Lung (tissue), 12 donors: ENCODE measurements around the gene LRRC51. TPM values are rescaled to one million over a fixed set of nuclear protein-coding genes. Genes with fewer than 3 reads are reported as not detected.
A peak's percentile ranks its signal among the peaks of the same experiment; 100 is the strongest.
"Not testable (repeated sequence)": the region's sequence is repeated elsewhere in the genome, so short reads cannot be mapped to it uniquely, and the experiment has no call there.

Experiments used
- ATAC-seq: fragments of 200-7000 bp; cut with Tn5 transposase; one replicate; pipeline ENCODE4 v1.9.1; 2020; ENCODE audit warnings: moderate number of reproducible peaks; ENCODE audit not compliant: insufficient read depth, low FRiP score
- DNase-seq, 3 donors: peaks; one replicate each; pipeline ENCODE4 v3.0.0-alpha.2; 2013 to 2017
- H3K27ac ChIP-seq, 2 donors: one replicate each; pipeline ENCODE4 v1.5.1; 2013; ENCODE audit warnings: mild to moderate bottlenecking in 2 of 2, moderate library complexity in 2 of 2, control low read depth in 1 of 2, inconsistent platforms in 1 of 2, low read depth in 1 of 2, low read length in 1 of 2
- H3K27me3 ChIP-seq, 3 donors: one replicate each; pipeline ENCODE4 v1.5.1; 2013; ENCODE audit warnings: low read length in 2 of 3; ENCODE audit not compliant: control insufficient read depth in 3 of 3, insufficient read depth in 3 of 3
- H3K36me3 ChIP-seq, 4 donors: one replicate each; pipeline ENCODE4 v1.5.1; 2013; ENCODE audit warnings: low read length in 4 of 4, mild to moderate bottlenecking in 1 of 4, moderate library complexity in 1 of 4; ENCODE audit not compliant: control insufficient read depth in 4 of 4, insufficient read depth in 4 of 4
- H3K4me1 ChIP-seq, 5 donors: one replicate each; pipeline ENCODE4 v1.5.1; 2013; ENCODE audit warnings: low read length in 5 of 5, mild to moderate bottlenecking in 2 of 5, moderate library complexity in 1 of 5; ENCODE audit not compliant: control insufficient read depth in 5 of 5, insufficient read depth in 5 of 5
- H3K4me3 ChIP-seq: one replicate; pipeline ENCODE4 v1.5.1; 2013; ENCODE audit warnings: mild to moderate bottlenecking, control low read depth, moderate library complexity
- H3K9ac ChIP-seq, 2 donors: one replicate each; pipeline ENCODE4 v1.5.1; 2013; ENCODE audit warnings: low read length in 2 of 2, control low read depth in 1 of 2; ENCODE audit not compliant: insufficient read depth in 1 of 2
- H3K9me3 ChIP-seq, 4 donors: one replicate each; pipeline ENCODE4 v1.5.1; 2013; ENCODE audit warnings: low read length in 3 of 4, mild to moderate bottlenecking in 1 of 4, moderate library complexity in 1 of 4; ENCODE audit not compliant: control insufficient read depth in 4 of 4, insufficient read depth in 3 of 4
- WGBS, 2 donors: extraction: QIAGEN DNeasy Blood & Tissue Kit; methylation state at CpG; one replicate each; pipeline ENCODE4 v1.1.7; 2013; 5-methylcytosine and 5-hydroxymethylcytosine counted together
- polyA plus RNA-seq, 2 donors: library from polyadenylated mRNA; stranded (reverse); fragments of 200-250 nt; gene quantifications; one replicate each; pipeline ENCODE4 v1.2.1, GENCODE V29; 2013
- total RNA-seq, 2 donors: library from RNA; depleted of rRNA in 1 of 2; stranded (reverse); fragments of >200 nt in 1 of 2; gene quantifications; one replicate each; pipeline ENCODE4 v1.2.1, GENCODE V29; 2014 to 2021
- TF ChIP-seq, protein P1 (sequence below): IDR thresholded peaks from 2 replicates; pipeline ENCODE4 v1.5.1; 2012; ENCODE audit warnings: mild to moderate bottlenecking; ENCODE audit errors: control extremely low read depth, extremely low read depth
- donor health status: control.
- donor health status: control.
- donor health status: Bipolar disorder and iron deficiency.
- donor health status: healthy.
- donor health status: DM: yes; HTN: yes; CAD: no.

LRRC51 gene
- total and polyA plus RNA-seq, 4 donors: 10.4 to 29.6 (median 19.8) TPM

- Histone ChIP-seq H3K9me3 (peaks cover 0 to 2% (median 0%) of the 10 kb centered on the region in 4 donors), H3K9ac (no peak overlapping the region), H3K4me3 (no peak overlapping the region), H3K4me1 (no peaks in the 10 kb centered on the region), H3K36me3 (no peaks in the 10 kb centered on the region), H3K27ac (no peak overlapping the region), H3K27me3 (peaks cover 0 to 3% (median 0%) of the 10 kb centered on the region in 3 donors)
- DNase-seq (no peak), ATAC-seq (no peak)
- 21 to 60% methylated on average over 2 of the region's 2 CpGs for WGBS, 2 donors
- TF ChIP-seq, protein P1, sequence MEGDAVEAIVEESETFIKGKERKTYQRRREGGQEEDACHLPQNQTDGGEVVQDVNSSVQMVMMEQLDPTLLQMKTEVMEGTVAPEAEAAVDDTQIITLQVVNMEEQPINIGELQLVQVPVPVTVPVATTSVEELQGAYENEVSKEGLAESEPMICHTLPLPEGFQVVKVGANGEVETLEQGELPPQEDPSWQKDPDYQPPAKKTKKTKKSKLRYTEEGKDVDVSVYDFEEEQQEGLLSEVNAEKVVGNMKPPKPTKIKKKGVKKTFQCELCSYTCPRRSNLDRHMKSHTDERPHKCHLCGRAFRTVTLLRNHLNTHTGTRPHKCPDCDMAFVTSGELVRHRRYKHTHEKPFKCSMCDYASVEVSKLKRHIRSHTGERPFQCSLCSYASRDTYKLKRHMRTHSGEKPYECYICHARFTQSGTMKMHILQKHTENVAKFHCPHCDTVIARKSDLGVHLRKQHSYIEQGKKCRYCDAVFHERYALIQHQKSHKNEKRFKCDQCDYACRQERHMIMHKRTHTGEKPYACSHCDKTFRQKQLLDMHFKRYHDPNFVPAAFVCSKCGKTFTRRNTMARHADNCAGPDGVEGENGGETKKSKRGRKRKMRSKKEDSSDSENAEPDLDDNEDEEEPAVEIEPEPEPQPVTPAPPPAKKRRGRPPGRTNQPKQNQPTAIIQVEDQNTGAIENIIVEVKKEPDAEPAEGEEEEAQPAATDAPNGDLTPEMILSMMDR: no peak
Observed at GRCh38 chr11:72132646-72133045, 52.0 kb downstream of the LRRC51 start.

DNA sequence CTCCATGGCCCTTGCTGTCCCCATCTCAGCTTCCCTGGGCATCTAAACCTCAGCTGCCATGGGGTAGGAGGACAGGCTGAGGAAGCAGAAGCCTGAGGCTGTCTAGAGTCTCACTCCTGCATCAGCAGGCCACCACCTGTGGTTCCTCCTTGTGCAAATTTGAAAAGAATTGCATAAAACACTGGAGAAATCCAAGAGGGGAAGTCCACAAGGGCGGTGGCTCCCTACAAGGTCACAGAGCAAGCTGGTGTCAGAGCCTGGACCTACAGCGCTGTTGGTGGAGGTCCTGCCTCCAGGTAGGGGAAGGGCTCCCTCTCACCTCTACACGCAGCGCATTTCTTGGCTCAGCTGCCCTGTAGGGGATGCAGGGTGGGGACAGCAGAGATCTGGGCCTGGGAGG lies 54.8 kb downstream of the LRRC51 start, which contains the start of gene FOLR3:
FOLR3 (plus strand) TSS at position 253 of the 400 bp plus-strand sequence. CDS start 228 bp downstream, outside the sequence.
- H3K27me3 ChIP-seq, H3K36me3 ChIP-seq, DNase-seq, H3K4me1 ChIP-seq, H3K9me3 ChIP-seq, H3K9ac ChIP-seq, ATAC-seq, H3K4me3 ChIP-seq: not testable (repeated sequence)
- peak within 1 kb of the TSS in 1 of 2 donors; percentile 66 for H3K27ac ChIP-seq
- WGBS, 2 donors: 40 to 75% methylated on average over 4 of the region's 4 CpGs

DNA sequence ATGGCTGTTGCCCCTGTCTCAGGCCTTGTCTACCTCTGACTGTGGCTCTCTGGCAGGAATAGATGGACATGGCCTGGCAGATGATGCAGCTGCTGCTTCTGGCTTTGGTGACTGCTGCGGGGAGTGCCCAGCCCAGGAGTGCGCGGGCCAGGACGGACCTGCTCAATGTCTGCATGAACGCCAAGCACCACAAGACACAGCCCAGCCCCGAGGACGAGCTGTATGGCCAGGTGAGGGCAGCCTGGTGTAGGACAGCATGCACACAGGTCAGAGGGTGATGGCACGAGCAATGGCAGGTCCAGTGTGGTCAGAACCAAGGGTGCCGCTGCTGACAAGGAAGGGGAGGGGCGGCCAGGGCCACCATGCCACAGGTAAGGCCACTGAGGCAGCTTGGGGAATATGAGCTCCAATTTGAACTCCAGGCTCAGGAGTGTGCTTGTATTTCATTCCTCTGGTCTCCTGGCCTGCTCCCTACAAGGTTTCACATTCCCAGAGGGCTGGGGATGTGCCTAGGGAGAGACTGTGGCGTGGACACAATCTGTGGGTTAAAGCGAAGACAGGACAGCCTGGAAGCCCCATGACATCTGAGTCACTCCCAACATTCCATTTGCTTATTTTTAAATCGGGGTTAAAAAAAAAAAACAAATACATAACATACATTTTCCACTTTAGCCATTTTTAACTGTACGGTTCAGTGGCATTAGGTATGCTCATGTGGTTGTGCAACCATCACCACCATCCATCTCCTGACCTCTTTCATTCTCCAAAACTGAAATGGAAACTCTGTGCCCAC lies 55.4 kb downstream of the LRRC51 start:
- Histone ChIP-seq H3K9ac (no peak overlapping the region), H3K9me3 (peaks cover 0 to 2% (median 0%) of the 10 kb centered on the region in 4 donors), H3K4me3 (no peak overlapping the region), H3K27ac (peak overlapping the region in 1 of 2 donors; percentile 66), H3K27me3 (peaks cover 0 to 3% (median 0%) of the 10 kb centered on the region in 3 donors), H3K36me3 (no peaks in the 10 kb centered on the region), H3K4me1 (peaks cover 0 to 5% (median 0%) of the 10 kb centered on the region in 5 donors)
- DNase-seq (no peak), ATAC-seq (no peak)
- 76 to 87% methylated on average over 14 of the region's 14 CpGs for WGBS, 2 donors
- TF ChIP-seq, protein P1: no peak

GRCh38 chr11:72136684-72137262 lies 56.1 kb downstream of the LRRC51 start:
- ATAC-seq: no peak
- Histone ChIP-seq H3K9me3 (peaks cover 0 to 2% (median 0%) of the 10 kb centered on the region in 4 donors), H3K4me1 (peaks cover 0 to 5% (median 0%) of the 10 kb centered on the region in 5 donors), H3K27ac (no peak overlapping the region), H3K36me3 (no peaks in the 10 kb centered on the region), H3K4me3 (no peak overlapping the region), H3K9ac (no peak overlapping the region), H3K27me3 (peaks cover 0 to 3% (median 0%) of the 10 kb centered on the region in 3 donors)
- no peak for DNase-seq
- TF ChIP-seq, protein P1: no peak
- 77 to 81% methylated on average over 4 of the region's 4 CpGs for WGBS, 2 donors
